ENCODE data around the gene HOXB1. TPM values are rescaled to one million over a fixed set of nuclear protein-coding genes. Genes with fewer than 3 reads are reported as not detected.
A peak's percentile ranks its signal among the peaks of the same experiment; 100 is the strongest.

Gene HOXB1
- total RNA-seq (not detected), total RNA-seq (0 to 0.17 (median 0) reads per million in 172 experiments)
- polyA plus RNA-seq (2013, experiment 1 of 2), result not detected
- not detected for polyA plus RNA-seq (2013, experiment 2 of 2)

DNA sequence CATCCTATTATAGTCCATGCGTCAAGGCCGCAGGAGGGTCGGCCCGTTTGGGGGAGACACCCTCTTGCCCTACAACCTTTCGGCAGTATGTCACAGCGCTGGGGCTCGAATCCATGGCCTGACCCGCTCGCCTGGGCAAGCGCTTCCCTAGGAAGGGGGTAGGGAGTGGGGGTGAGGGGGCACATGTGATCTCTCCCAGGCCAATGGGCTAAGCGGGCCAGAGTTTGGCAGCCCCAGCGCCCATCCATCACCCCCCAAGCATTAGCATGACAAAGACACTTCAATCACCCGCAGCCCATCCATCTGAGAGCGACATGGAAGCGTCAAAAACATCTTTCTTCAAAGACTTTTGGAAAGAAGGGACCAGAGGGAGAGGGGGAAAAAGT is at the start of gene HOXB1:
TSS of gene HOXB1 (minus strand) at position 125 of the 386 bp plus-strand sequence. CDS start at position 18, 107 bp downstream.
- H3K9me3 ChIP-seq (ENCODE audit: control insufficient read depth in 1 of 2, insufficient read depth in 1 of 2, low read length in 2 of 2), result peaks cover 0 to 7% of the 10 kb centered on the region in 2 experiments
- no peaks in the 10 kb centered on the region for H3K36me3 Mint-ChIP-seq (ENCODE audit: low read depth)
- no peaks in the 10 kb centered on the region for H3K36me3 ChIP-seq (ENCODE audit: insufficient read depth, low read length)
- H3K4me3 Mint-ChIP-seq, result no peak within 1 kb of the TSS
- H3K4me1 ChIP-seq (ENCODE audit: insufficient read depth, low read length), result peaks cover 6% of the 10 kb centered on the region
- H3K27me3 Mint-ChIP-seq, result peaks cover 24% of the 10 kb centered on the region
- POLR2A ChIA-PET, result no interaction called here
- H3K4me3 ChIP-seq (ENCODE audit: low read length), result no peak within 1 kb of the TSS
- DNase-seq, result no peak
- peaks cover 7 to 16% of the 10 kb centered on the region in 2 experiments for H3K27me3 ChIP-seq (ENCODE audit: control insufficient read depth in 1 of 2, insufficient read depth in 2 of 2, low read length in 2 of 2)
- no peak for ATAC-seq (ENCODE audit: poor library complexity)
- TF ChIP-seq, protein P1, sequence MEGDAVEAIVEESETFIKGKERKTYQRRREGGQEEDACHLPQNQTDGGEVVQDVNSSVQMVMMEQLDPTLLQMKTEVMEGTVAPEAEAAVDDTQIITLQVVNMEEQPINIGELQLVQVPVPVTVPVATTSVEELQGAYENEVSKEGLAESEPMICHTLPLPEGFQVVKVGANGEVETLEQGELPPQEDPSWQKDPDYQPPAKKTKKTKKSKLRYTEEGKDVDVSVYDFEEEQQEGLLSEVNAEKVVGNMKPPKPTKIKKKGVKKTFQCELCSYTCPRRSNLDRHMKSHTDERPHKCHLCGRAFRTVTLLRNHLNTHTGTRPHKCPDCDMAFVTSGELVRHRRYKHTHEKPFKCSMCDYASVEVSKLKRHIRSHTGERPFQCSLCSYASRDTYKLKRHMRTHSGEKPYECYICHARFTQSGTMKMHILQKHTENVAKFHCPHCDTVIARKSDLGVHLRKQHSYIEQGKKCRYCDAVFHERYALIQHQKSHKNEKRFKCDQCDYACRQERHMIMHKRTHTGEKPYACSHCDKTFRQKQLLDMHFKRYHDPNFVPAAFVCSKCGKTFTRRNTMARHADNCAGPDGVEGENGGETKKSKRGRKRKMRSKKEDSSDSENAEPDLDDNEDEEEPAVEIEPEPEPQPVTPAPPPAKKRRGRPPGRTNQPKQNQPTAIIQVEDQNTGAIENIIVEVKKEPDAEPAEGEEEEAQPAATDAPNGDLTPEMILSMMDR (IDR thresholded peaks at IDR 0.05), result no peak
- intact Hi-C loops (cut with DNase I, micrococcal nuclease), result no loop called here
- H3K9me3 Mint-ChIP-seq, result no peaks in the 10 kb centered on the region
- CTCF ChIA-PET, result no interaction called here
- H3K27ac Mint-ChIP-seq, result no peak within 1 kb of the TSS
- no peak within 1 kb of the TSS for H3K27ac ChIP-seq (ENCODE audit: low read depth in 1 of 2, low read length in 2 of 2)
- H3K4me1 Mint-ChIP-seq (ENCODE audit: low read depth), result no peaks in the 10 kb centered on the region

DNA sequence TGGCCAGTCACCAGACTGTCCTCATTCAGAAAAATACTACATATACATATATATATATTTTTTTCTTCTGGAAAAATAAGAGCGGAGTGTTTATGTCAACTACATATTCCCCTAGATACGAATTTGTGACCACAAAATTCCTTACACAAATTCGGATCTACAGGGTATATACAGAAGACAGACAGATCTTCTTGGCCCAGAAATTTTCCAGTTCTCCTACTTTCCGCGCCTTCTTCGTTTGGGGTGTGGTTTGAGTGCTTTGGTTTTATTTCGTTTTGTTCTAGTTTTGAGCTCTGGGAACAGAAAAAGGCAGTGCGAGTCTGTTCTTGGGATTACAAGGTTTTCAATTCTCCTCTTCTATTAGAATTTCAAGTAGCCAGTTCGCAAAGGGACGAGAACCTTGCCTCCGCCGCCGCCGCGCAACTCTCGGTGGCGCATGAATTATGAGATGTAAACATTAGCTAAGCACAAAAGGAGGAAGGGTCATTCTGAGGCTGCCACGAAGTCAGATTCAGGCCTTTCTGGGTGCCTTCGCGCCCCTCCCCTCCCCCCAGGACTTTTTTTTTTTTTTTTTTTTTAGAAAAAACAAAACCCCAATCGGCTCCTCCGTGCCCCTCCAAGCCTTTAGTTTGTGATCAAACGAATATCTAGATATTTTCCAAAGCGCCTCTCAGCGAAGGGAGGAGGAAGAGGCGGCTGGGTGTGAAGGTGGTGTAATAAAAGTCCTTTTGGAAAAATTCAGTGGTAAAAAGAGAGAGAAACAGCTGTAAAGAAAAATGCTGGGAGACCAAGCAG is 49.1 kb upstream of the HOXB1 start:
- ChIA-PET POLR2A (no interaction called here), CTCF (no interaction called here)
- Mint-ChIP-seq H3K27ac (no peak overlapping the region), H3K27me3 (peaks cover 83% of the 10 kb centered on the region), H3K4me3 (peak overlapping the region; percentile 92), H3K4me1 (ENCODE audit: low read depth) (peaks cover 61% of the 10 kb centered on the region), H3K36me3 (ENCODE audit: low read depth) (no peaks in the 10 kb centered on the region), H3K9me3 (no peaks in the 10 kb centered on the region)
- DNase-seq (no peak), ATAC-seq (ENCODE audit: poor library complexity) (no peak)
- peaks cover 43 to 53% of the 10 kb centered on the region in 2 experiments for H3K27me3 ChIP-seq (ENCODE audit: control insufficient read depth in 1 of 2, insufficient read depth in 2 of 2, low read length in 2 of 2)
- peaks cover 0 to 3% of the 10 kb centered on the region in 2 experiments for H3K9me3 ChIP-seq (ENCODE audit: control insufficient read depth in 1 of 2, insufficient read depth in 1 of 2, low read length in 2 of 2)
- H3K27ac ChIP-seq (ENCODE audit: low read depth in 1 of 2, low read length in 2 of 2), result no peak overlapping the region
- intact Hi-C loops (cut with DNase I, micrococcal nuclease), result no loop called here
- peaks cover 64% of the 10 kb centered on the region for H3K4me1 ChIP-seq (ENCODE audit: insufficient read depth, low read length)
- TF ChIP-seq, protein P1 (IDR thresholded peaks at IDR 0.05), result no peak
- no peak overlapping the region for H3K4me3 ChIP-seq (ENCODE audit: low read length)
- no peaks in the 10 kb centered on the region for H3K36me3 ChIP-seq (ENCODE audit: insufficient read depth, low read length)

DNA sequence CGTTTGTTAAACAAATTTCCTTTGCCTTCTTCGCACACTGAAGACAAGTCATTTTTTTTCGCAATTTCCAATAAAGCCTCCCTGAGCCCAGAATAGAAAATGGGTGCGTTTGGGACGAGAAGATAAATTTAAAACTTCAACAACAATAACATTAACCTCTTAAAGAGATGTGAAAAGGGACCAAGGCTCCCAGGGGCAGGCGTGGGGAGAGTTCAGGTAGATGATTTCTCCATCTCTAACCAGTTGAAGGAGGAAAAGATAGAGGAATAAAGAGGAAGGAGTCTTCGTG is 48.6 kb upstream of the HOXB1 start:
- intact Hi-C loops (cut with DNase I, micrococcal nuclease), result no loop called here
- H3K4me3 ChIP-seq (ENCODE audit: low read length), result peak overlapping the region; percentile 84

More for the DNA sequence above, 48.6 kb upstream of the HOXB1 start:
- no peak overlapping the region for H3K27ac Mint-ChIP-seq
- POLR2A ChIA-PET, result no interaction called here
- CTCF ChIA-PET, result no interaction called here
- no peak overlapping the region for H3K27ac ChIP-seq (ENCODE audit: low read depth in 1 of 2, low read length in 2 of 2)
- TF ChIP-seq, protein P1 (IDR thresholded peaks at IDR 0.05), result no peak
- H3K36me3 Mint-ChIP-seq (ENCODE audit: low read depth), result no peaks in the 10 kb centered on the region
- H3K4me1 ChIP-seq (ENCODE audit: insufficient read depth, low read length), result peaks cover 61% of the 10 kb centered on the region
- ATAC-seq (ENCODE audit: poor library complexity), result no peak
- H3K4me1 Mint-ChIP-seq (ENCODE audit: low read depth), result peaks cover 59% of the 10 kb centered on the region
- peaks cover 42 to 51% of the 10 kb centered on the region in 2 experiments for H3K27me3 ChIP-seq (ENCODE audit: control insufficient read depth in 1 of 2, insufficient read depth in 2 of 2, low read length in 2 of 2)
- H3K9me3 Mint-ChIP-seq, result no peaks in the 10 kb centered on the region
- no peaks in the 10 kb centered on the region for H3K36me3 ChIP-seq (ENCODE audit: insufficient read depth, low read length)
- no peak for DNase-seq
- H3K27me3 Mint-ChIP-seq, result peaks cover 83% of the 10 kb centered on the region
- H3K4me3 Mint-ChIP-seq, result peak overlapping the region; percentile 92
- H3K9me3 ChIP-seq (ENCODE audit: control insufficient read depth in 1 of 2, insufficient read depth in 1 of 2, low read length in 2 of 2), result peaks cover 0 to 3% of the 10 kb centered on the region in 2 experiments

Measured in CD4-positive, alpha-beta T cell (primary cell).